Keratinocyte (primary cell): ENCODE measurements around the gene FNDC8. TPM values are rescaled to one million over a fixed set of nuclear protein-coding genes. Genes with fewer than 3 reads are reported as not detected.
"Not testable (repeated sequence)": the region's sequence is repeated elsewhere in the genome, so short reads cannot be mapped to it uniquely, and the experiment has no call there.

ENCODE experiments used
- DNase-seq: peaks from one replicate; pipeline ENCODE4 v3.0.0-alpha.2; 2011; ENCODE audit warnings: low read depth, missing footprints, low spot score
- FAIRE-seq: peaks from 2 replicates; lab custom pipeline; 2011; peaks lifted over from hg19 to GRCh38; lab: Jason Lieb, UNC
- H2AFZ ChIP-seq: 2 replicates; pipeline ENCODE4 v1.6.0; 2012; ENCODE audit warnings: low read length, control low read depth, inconsistent platforms; ENCODE audit not compliant: control insufficient read depth
- H3K27ac ChIP-seq: 2 replicates; pipeline ENCODE4 v1.5.1; 2011; ENCODE audit warnings: low read length; ENCODE audit not compliant: control insufficient read depth, insufficient read depth
- H3K27me3 ChIP-seq: 3 replicates; pipeline ENCODE4 v1.6.0; 2011; ENCODE audit warnings: low read length; ENCODE audit not compliant: control insufficient read depth, insufficient read depth; ENCODE audit errors: extremely low read depth
- H3K36me3 ChIP-seq, 2 experiments: 2 replicates in 1 of 2; 3 replicates in 1 of 2; pipeline ENCODE4 v1.5.1; 2011; ENCODE audit warnings: low read length in 2 of 2, mild to moderate bottlenecking in 1 of 2; ENCODE audit not compliant: control insufficient read depth in 2 of 2, insufficient read depth in 2 of 2; ENCODE audit errors: extremely low read depth in 1 of 2
- H3K4me1 ChIP-seq: 3 replicates; pipeline ENCODE4 v1.5.1; 2011; ENCODE audit warnings: low read length; ENCODE audit not compliant: control insufficient read depth, insufficient read depth; ENCODE audit errors: extremely low read depth
- H3K4me2 ChIP-seq: 3 replicates; pipeline ENCODE4 v1.6.0; 2011; ENCODE audit warnings: low read depth, low read length; ENCODE audit not compliant: control insufficient read depth, insufficient read depth; ENCODE audit errors: extremely low read depth
- H3K4me3 ChIP-seq, 3 experiments: fragments of 200-600 bp in 1 of 3; sonication (generic) in 1 of 3; 2 replicates in 2 of 3; 3 replicates in 1 of 3; pipeline ENCODE4 v1.5.1; 2011 to 2016; ENCODE audit warnings: low read length in 3 of 3, mild to moderate bottlenecking in 3 of 3, control low read depth in 2 of 3, inconsistent platforms in 1 of 3, low read depth in 1 of 3, mixed read lengths in 1 of 3, mixed run types in 1 of 3, moderate library complexity in 1 of 3; ENCODE audit not compliant: control insufficient read depth in 2 of 3, insufficient read depth in 2 of 3; ENCODE audit errors: extremely low read depth in 1 of 3
- H3K79me2 ChIP-seq: 2 replicates; pipeline ENCODE4 v1.6.0; 2012; ENCODE audit warnings: low read length; ENCODE audit not compliant: control insufficient read depth, insufficient read depth
- H3K9ac ChIP-seq: 3 replicates; pipeline ENCODE4 v1.6.0; 2011; ENCODE audit warnings: low read length; ENCODE audit not compliant: control insufficient read depth, insufficient read depth; ENCODE audit errors: extremely low read depth
- H3K9me1 ChIP-seq: 3 replicates; pipeline ENCODE4 v1.6.0; 2011; ENCODE audit warnings: low read length; ENCODE audit not compliant: control insufficient read depth, insufficient read depth; ENCODE audit errors: extremely low read depth
- H3K9me3 ChIP-seq: 2 replicates; pipeline ENCODE4 v1.5.1; 2012; ENCODE audit warnings: low read depth, low read length; ENCODE audit not compliant: control insufficient read depth
- H4K20me1 ChIP-seq: 3 replicates; pipeline ENCODE4 v1.6.0; 2011; ENCODE audit warnings: low read length; ENCODE audit not compliant: control insufficient read depth, insufficient read depth; ENCODE audit errors: extremely low read depth
- EZH2 ChIP-seq: IDR thresholded peaks from one replicate; pipeline ENCODE4 v1.6.1; 2012; ENCODE audit warnings: inconsistent platforms, mild to moderate bottlenecking, low read length, moderate library complexity
- dilution Hi-C: fragments of 300-500 bp; cut with MboI; formaldehyde crosslinking; loops from one replicate; pipeline ENCODE4 v1.7.0; 2020; ENCODE audit warnings: low sequenced_read_pairs; ENCODE audit not compliant: extremely low pct_ligation_motif_present
- polyA plus RNA-seq, 5 experiments: library from polyadenylated mRNA; depleted of rRNA in 3 of 5; stranded (reverse) in 3 of 5; stranded (forward) in 1 of 5; unstranded in 1 of 5; fragments of >200 nt; gene quantifications; 1 replicate in 1 of 5; 2 replicates in 3 of 5; 3 replicates in 1 of 5; pipeline versions ENCODE4 v1.2.1 to v1.2.3, GENCODE V29; 2011 to 2012; ENCODE audit warnings: missing spikeins in 2 of 5, low read depth in 1 of 5, low replicate concordance in 1 of 5
- TF ChIP-seq, protein P1 (sequence below), 3 experiments: IDR thresholded peaks in 1 of 3; conservative IDR thresholded peaks in 1 of 3; optimal IDR thresholded peaks in 1 of 3; 2 replicates in 2 of 3; 3 replicates in 1 of 3; pipeline versions ENCODE3 to v1.5.1; 2011; ENCODE audit warnings: low read length in 3 of 3, mild to moderate bottlenecking in 3 of 3, moderate library complexity in 2 of 3, control low read depth in 1 of 3, inconsistent platforms in 1 of 3; ENCODE audit not compliant: insufficient read depth in 2 of 3; ENCODE audit errors: extremely low read depth in 1 of 3

Gene FNDC8
- polyA plus RNA-seq, 1 donor (not counting 4 experiments of a cell fraction or from before 2014, with no cell fraction given) = not detected

DNA sequence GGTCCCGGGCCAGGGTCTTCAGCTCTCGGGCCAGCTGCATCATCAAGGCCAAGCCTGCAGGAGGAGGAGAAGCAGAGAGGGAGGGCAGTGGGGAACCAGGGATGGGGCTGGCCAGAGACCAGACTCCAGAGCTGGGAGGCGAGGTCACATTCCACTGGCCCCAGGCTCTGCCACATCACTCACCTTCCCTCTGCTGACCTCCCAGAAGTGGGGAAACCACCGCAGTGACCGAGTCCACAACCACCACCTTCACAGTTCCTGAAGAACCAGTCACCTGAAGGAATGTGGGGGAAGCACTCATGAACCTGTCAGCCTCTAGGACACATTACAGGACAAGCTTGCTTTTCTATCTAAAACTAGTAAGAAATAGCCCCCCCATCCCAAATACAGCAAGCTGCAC is 18.1 kb upstream of the FNDC8 start:
- H3K4me2 ChIP-seq = no peak overlapping the region
- H3K79me2 ChIP-seq = no peaks in the 10 kb centered on the region
- no peak for FAIRE-seq
- no peaks in the 10 kb centered on the region for H3K27me3 ChIP-seq
- dilution Hi-C loops = no loop called here
- no peaks in the 10 kb centered on the region for H3K9me1 ChIP-seq
- H2AFZ ChIP-seq = no peak overlapping the region
- H3K9ac ChIP-seq = no peak overlapping the region
- TF ChIP-seq, protein P1, sequence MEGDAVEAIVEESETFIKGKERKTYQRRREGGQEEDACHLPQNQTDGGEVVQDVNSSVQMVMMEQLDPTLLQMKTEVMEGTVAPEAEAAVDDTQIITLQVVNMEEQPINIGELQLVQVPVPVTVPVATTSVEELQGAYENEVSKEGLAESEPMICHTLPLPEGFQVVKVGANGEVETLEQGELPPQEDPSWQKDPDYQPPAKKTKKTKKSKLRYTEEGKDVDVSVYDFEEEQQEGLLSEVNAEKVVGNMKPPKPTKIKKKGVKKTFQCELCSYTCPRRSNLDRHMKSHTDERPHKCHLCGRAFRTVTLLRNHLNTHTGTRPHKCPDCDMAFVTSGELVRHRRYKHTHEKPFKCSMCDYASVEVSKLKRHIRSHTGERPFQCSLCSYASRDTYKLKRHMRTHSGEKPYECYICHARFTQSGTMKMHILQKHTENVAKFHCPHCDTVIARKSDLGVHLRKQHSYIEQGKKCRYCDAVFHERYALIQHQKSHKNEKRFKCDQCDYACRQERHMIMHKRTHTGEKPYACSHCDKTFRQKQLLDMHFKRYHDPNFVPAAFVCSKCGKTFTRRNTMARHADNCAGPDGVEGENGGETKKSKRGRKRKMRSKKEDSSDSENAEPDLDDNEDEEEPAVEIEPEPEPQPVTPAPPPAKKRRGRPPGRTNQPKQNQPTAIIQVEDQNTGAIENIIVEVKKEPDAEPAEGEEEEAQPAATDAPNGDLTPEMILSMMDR (optimal IDR thresholded peaks at IDR 0.05 in 1 of 3, IDR thresholded peaks at IDR 0.05 in 1 of 3, conservative IDR thresholded peaks at IDR 0.05 in 1 of 3; ENCODE audit: extremely low read depth in 1 of 3, insufficient read depth in 2 of 3, low read length in 3 of 3) = no peak
- no peak for TF ChIP-seq EZH2
- H3K4me3 ChIP-seq = no peak overlapping the region
- no peaks in the 10 kb centered on the region for H4K20me1 ChIP-seq
- H3K9me3 ChIP-seq = no peaks in the 10 kb centered on the region
- no peak overlapping the region for H3K27ac ChIP-seq
- peaks cover 3 to 4% of the 10 kb centered on the region in 2 experiments for H3K36me3 ChIP-seq
- no peaks in the 10 kb centered on the region for H3K4me1 ChIP-seq
- DNase-seq = no peak

DNA sequence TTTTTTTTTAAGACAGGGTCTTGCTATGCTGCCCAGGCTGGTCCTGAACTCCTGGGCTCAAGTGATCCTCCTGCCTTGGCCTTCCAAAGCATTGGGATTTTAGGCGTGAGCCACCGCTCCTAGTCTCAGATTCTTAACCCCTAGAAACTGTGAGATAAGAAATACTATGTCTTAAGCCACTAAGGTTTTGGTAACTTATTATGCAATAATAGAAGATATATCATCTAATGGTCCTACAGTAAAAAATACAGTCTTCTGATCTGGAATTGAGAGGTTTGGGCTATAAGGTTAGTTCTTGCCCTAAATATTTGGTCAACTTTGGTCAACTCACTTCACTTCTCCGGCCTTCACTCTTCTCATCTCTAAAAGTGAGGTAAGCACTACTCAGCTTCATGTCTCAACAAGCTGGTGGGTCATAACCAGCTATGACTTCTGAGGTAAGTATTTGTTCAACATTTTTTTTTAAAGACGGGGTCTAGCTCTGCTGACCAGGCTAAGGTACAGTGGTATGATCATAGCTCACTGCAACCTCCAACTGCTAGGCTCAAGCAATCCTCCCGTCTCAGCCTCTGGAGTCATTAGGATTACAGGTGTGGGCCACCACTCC is 16.5 kb upstream of the FNDC8 start:
- Histone ChIP-seq H3K9ac (no peak overlapping the region), H3K27me3 (no peaks in the 10 kb centered on the region), H4K20me1 (no peaks in the 10 kb centered on the region), H3K79me2 (no peaks in the 10 kb centered on the region), H3K4me2 (no peak overlapping the region), H3K4me3 (no peak overlapping the region), H3K9me3 (no peaks in the 10 kb centered on the region), H3K4me1 (no peaks in the 10 kb centered on the region), H3K27ac (no peak overlapping the region), H3K36me3 (peaks cover 3 to 4% of the 10 kb centered on the region in 2 experiments), H3K9me1 (no peaks in the 10 kb centered on the region), H2AFZ (no peak overlapping the region)
- no peak for FAIRE-seq
- dilution Hi-C loops = no loop called here
- no peak for DNase-seq
- TF ChIP-seq, protein P1 (optimal IDR thresholded peaks at IDR 0.05 in 1 of 3, IDR thresholded peaks at IDR 0.05 in 1 of 3, conservative IDR thresholded peaks at IDR 0.05 in 1 of 3; ENCODE audit: extremely low read depth in 1 of 3, insufficient read depth in 2 of 3, low read length in 3 of 3) = no peak
- no peak for TF ChIP-seq EZH2

DNA sequence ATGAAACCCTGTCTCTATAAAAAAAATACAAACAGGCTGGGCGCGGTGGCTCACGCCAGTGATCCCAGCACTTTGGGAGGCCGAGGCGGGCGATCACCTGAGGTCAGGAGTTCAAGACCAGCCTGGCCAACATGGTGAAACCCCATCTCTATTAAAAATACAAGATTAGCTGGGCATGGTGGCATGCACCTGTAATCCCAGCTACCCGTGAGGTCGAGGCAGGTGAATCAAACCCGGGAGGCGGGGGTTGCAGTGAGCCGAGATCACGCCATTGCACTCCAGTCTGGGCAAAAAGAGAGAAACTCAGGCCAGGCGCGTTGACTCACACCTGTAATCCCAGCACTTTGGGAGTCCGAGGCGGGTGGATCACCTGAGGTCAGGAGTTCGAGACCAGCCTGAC is 10.6 kb upstream of the FNDC8 start:
- H3K4me2 ChIP-seq, H3K9me1 ChIP-seq, H2AFZ ChIP-seq, H3K4me3 ChIP-seq, H3K79me2 ChIP-seq, H3K4me1 ChIP-seq, dilution Hi-C loops, H3K36me3 ChIP-seq, H3K27me3 ChIP-seq, H3K27ac ChIP-seq, H3K9me3 ChIP-seq, DNase-seq, FAIRE-seq, H3K9ac ChIP-seq, H4K20me1 ChIP-seq: not testable (repeated sequence)
